D721Med (cell line): Measurements from ENCODE around the gene SLC7A9.

ENCODE experiments used
- DNase-seq: peaks from one replicate; pipeline ENCODE4 v3.0.0; 2011; ENCODE audit warnings: low spot score; ENCODE audit not compliant: insufficient read length
- FAIRE-seq: peaks from 2 replicates; lab custom pipeline; 2011; peaks lifted over from hg19 to GRCh38; lab: Jason Lieb, UNC
- CTCF ChIP-seq: IDR thresholded peaks from 2 replicates; pipeline ENCODE4 v1.5.1; 2012; ENCODE audit warnings: mild to moderate bottlenecking, control low read depth; ENCODE audit not compliant: insufficient read depth; ENCODE audit errors: missing control alignments

Gene SLC7A9

DNA sequence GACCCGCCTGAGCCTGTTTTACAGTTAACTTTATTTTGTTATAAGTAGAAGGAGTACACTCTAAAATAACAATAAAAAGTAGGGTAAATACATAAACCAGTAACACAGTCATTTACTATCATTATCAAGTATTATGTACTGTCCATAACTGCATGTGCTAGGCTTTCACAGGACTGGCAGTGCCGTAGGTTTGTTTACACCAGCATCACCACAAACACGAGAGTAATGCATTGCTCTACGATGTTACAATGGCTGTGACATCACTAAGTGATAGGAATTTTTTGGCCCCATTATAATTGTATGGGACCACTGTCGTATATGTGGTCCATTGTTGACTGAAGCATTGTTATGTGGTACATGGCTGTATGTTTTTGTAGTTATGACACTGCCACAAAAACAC, 41.3 kb upstream of the SLC7A9 start:
- FAIRE-seq (no peak), DNase-seq (no peak)
- no peak for TF ChIP-seq CTCF

- DNase-seq, result no peak
- FAIRE-seq, result no peak
- no peak for TF ChIP-seq CTCF
These were observed 40.5 kb upstream of the SLC7A9 start for GRCh38 chr19:32910094-32910493.

DNA sequence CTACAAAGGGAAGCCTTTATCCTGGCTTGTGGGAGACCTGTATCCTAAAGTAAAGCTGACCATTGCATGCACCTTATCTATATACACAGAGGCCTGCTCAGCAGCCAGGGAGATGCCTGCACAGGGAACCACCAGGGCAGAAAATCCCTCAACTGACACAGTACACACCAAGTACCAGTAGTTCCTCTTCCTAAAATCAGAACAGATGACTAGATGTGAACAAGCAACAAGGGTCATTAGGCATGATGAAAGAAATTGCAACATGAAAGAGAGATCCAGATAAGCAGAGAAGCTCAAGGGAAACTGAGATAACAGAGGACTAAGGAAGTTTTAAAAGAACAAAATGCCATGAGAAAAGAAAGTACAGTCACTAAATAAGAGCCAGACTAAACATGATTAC, 39.7 kb upstream of the SLC7A9 start:
- no peak for TF ChIP-seq CTCF
- DNase-seq (no peak), FAIRE-seq (no peak)

- no peak for TF ChIP-seq CTCF
- FAIRE-seq (no peak), DNase-seq (no peak)
These were observed 39.1 kb upstream of the SLC7A9 start for GRCh38 chr19:32908641-32909190.

DNA sequence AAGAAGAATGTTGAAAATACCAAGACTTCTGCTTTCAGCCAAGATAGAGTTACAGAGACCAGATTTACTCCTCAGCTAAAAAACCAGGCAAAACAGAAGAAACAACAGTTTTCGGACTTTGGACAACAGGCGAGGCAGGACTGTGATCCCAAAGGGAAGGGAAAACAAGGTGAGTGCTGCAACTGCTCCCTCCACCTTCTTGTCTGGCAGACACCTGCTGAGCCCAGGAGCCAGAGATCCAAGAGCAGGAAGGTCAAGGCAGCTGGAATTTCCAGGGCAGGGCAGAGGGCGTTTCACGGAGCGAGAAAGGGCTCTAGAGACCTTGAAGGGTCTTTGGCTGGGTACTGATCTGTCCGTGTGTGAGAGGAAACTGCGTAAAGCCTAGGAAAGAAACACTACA, 32.9 kb upstream of the SLC7A9 start:
- TF ChIP-seq CTCF, result no peak
- FAIRE-seq, result no peak
- no peak for DNase-seq

- DNase-seq (no peak), FAIRE-seq (no peak)
- no peak for TF ChIP-seq CTCF
These were observed 32.1 kb upstream of the SLC7A9 start for GRCh38 chr19:32901504-32902161.

DNA sequence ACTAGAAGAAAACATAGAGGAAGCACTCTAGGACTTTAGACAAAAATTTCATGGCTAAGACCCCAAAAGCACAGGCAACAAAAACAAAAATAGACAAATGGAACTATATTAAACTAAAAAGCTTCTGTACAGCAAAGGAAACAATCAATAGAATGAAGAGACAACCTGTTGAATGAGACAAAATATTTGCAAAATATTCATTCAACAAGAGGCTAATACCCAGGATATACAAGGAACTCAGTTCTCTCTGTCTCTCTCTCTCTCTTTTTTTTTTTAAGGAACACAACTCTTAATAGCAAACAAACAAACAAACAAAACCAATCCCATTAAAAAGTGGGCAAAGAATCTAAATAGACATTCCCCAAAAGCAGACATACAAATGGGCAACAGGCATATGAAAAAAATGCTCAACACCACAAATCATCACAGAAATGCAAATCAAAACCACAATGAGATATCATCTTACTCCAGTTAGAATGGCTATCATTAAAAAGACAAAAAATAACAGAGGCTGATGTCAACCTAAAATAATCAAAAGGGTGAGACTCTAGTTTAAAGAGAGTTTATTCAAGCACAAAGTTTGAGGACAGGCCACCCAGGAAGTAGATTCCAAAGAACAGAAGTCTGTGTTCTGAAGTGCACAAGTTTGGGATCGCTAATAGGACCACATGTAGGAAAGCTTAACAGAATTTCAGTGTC, 27.1 kb upstream of the SLC7A9 start:
- no peak for DNase-seq
- no peak for TF ChIP-seq CTCF
- FAIRE-seq, result no peak
